ENCODE results near the gene PLCD4.

Gene PLCD4

DNA sequence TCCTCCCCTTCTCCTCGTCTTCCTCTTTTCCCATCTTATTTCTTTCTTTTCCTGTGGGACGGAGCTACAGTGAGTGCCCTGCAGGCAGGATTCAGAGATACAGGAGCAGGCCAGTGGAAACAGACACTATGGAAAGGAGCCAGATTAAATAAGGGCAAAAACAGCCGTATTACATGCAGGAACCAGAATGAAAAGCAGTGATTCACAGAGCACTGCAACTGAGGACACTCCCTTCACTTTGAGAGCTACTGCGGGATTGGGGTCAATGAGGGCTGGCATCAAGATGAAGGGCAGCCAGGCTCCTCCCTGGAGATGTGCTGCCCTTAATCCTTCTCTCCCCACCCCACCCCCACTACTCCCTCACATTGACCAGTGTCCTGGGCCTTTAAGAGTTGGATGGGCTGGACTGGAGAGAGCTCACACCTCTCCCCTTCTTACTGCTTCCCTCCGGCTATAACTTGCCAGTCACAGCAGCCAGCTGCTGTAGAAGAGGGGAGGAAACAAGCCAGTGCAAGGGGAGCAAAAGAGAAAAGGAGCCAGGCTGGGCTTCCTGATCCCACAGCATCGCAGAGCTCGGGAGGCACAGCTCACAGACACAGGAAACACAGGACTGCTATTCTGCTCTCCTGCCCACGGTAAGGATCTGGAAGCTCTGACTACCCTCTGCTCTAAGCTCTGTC is at the start of gene PLCD4:
TSS of gene PLCD4 (plus strand) at position 464 of the 680 bp plus-strand sequence. CDS start 7,841 bp downstream, outside the sequence.
- Mint-ChIP-seq H3K27ac (no peak within 1 kb of the TSS), H3K36me3 (peaks cover 2% of the 10 kb centered on the region), H3K27me3 (peaks cover 8% of the 10 kb centered on the region), H3K9me3 (peaks cover 2% of the 10 kb centered on the region), H3K4me1 (peaks cover 2% of the 10 kb centered on the region), H3K4me3 (no peak within 1 kb of the TSS)
- ATAC-seq (ENCODE audit: low read depth) (no peak), DNase-seq (ENCODE audit: low spot score in 2 of 2) (no peak)

- peaks cover 19% of the 10 kb centered on the region for H3K36me3 Mint-ChIP-seq
- no peaks in the 10 kb centered on the region for H3K27me3 Mint-ChIP-seq
- H3K27ac Mint-ChIP-seq: peak overlapping the region; percentile 45
- ATAC-seq (ENCODE audit: low read depth) (no peak), DNase-seq (ENCODE audit: low spot score in 2 of 2) (no peak)
- H3K4me3 Mint-ChIP-seq: no peak overlapping the region
- no peaks in the 10 kb centered on the region for H3K9me3 Mint-ChIP-seq
- peaks cover 5% of the 10 kb centered on the region for H3K4me1 Mint-ChIP-seq
Measured at GRCh38 chr2:218557941-218558340, 49.8 kb upstream of the PLCD4 start.

DNA sequence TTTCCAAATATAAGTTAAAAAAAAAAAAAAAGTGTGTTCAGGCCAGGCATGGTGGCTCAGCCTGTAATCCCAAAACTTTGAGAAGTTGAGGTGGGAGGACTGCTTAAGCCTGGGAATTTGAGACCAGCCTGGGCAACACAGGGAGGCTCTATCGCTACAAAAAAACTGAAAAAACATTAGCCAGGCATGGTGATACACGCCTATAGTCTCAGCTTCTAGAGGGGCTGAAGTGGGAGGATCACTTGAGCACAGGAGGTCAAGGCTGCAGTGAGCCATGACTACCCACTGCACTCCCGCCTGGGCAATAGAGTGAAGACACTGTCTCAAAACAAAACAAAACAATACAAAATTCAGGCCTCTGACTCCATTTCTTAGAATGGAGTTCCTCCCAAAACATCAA is 48.7 kb upstream of the PLCD4 start:
- ATAC-seq (ENCODE audit: low read depth) (no peak), DNase-seq (ENCODE audit: low spot score in 2 of 2) (no peak)
- Mint-ChIP-seq H3K9me3 (no peaks in the 10 kb centered on the region), H3K4me1 (peaks cover 6% of the 10 kb centered on the region), H3K27ac (no peak overlapping the region), H3K36me3 (peaks cover 14% of the 10 kb centered on the region), H3K4me3 (no peak overlapping the region), H3K27me3 (no peaks in the 10 kb centered on the region)

- H3K27me3 Mint-ChIP-seq: no peaks in the 10 kb centered on the region
- H3K27ac Mint-ChIP-seq: no peak overlapping the region
- no peak for ATAC-seq (ENCODE audit: low read depth)
- DNase-seq (ENCODE audit: low spot score in 2 of 2): no peak
- no peak overlapping the region for H3K4me3 Mint-ChIP-seq
- no peaks in the 10 kb centered on the region for H3K9me3 Mint-ChIP-seq
- H3K36me3 Mint-ChIP-seq: peaks cover 10% of the 10 kb centered on the region
- peaks cover 21% of the 10 kb centered on the region for H3K4me1 Mint-ChIP-seq
Measured at GRCh38 chr2:218564056-218564455, 43.6 kb upstream of the PLCD4 start.

- Mint-ChIP-seq H3K9me3 (no peaks in the 10 kb centered on the region), H3K27me3 (no peaks in the 10 kb centered on the region), H3K36me3 (peaks cover 7% of the 10 kb centered on the region), H3K4me1 (peaks cover 38% of the 10 kb centered on the region), H3K27ac (peak overlapping the region; percentile 97), H3K4me3 (peak overlapping the region; percentile 93)
- no peak for DNase-seq (ENCODE audit: low spot score in 2 of 2)
- no peak for ATAC-seq (ENCODE audit: low read depth)
Measured at GRCh38 chr2:218566296-218566695, 41.4 kb upstream of the PLCD4 start.

GRCh38 chr2:218567797-218568189 is 39.9 kb upstream of the PLCD4 start:
- Mint-ChIP-seq H3K4me3 (peak overlapping the region; percentile 93), H3K36me3 (peaks cover 6% of the 10 kb centered on the region), H3K4me1 (peaks cover 41% of the 10 kb centered on the region), H3K27ac (peak overlapping the region; percentile 97), H3K27me3 (no peaks in the 10 kb centered on the region), H3K9me3 (no peaks in the 10 kb centered on the region)
- ATAC-seq (ENCODE audit: low read depth) (peak; percentile 49), DNase-seq (ENCODE audit: low spot score in 2 of 2) (no peak)

GRCh38 chr2:218568190-218569037 is 39.3 kb upstream of the PLCD4 start, which contains the start of the genes CNOT9 and USP37:
Gene CNOT9, plus strand, starts transcription at chr2:218568839. Its CDS starts 116 bp downstream, at chr2:218568955.
Gene USP37, minus strand, starts transcription at chr2:218568351. Its CDS starts 9,698 bp downstream, at chr2:218558653.
- Mint-ChIP-seq H3K4me3 (peak within 1 kb of the TSS; percentile 93), H3K4me1 (peaks cover 41% of the 10 kb centered on the region), H3K27ac (peak within 1 kb of the TSS; percentile 97), H3K9me3 (no peaks in the 10 kb centered on the region), H3K27me3 (no peaks in the 10 kb centered on the region), H3K36me3 (peaks cover 6% of the 10 kb centered on the region)
- DNase-seq (ENCODE audit: low spot score in 2 of 2) (peak; percentile 99 to 100), ATAC-seq (ENCODE audit: low read depth) (peak; percentile 83)

DNA sequence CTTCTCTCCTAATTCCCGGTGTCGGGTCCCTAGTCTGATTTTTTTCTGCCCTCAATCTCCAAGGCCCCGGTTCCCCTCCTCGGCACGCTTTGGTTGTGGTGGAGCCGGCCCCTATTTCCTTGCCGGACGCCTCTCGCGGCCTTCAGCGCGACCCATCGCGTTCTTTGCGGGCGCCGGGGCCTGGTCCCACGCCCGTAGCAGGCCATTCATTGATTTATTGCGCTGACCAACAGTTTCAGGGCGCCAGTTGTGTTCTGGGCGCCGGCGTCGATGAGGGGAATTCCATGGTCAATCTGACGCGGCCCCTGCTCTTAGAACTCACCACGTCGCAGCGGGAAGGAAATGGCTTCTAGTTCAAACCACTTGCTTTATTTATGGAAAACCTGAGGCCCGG is 38.7 kb upstream of the PLCD4 start:
- Mint-ChIP-seq H3K27ac (peak overlapping the region; percentile 97), H3K4me1 (peaks cover 40% of the 10 kb centered on the region), H3K36me3 (peaks cover 5% of the 10 kb centered on the region), H3K27me3 (no peaks in the 10 kb centered on the region), H3K4me3 (peak overlapping the region; percentile 93), H3K9me3 (no peaks in the 10 kb centered on the region)
- ATAC-seq (ENCODE audit: low read depth): peak; percentile 11
- DNase-seq (ENCODE audit: low spot score in 2 of 2): peak; percentile 37 to 46

DNA sequence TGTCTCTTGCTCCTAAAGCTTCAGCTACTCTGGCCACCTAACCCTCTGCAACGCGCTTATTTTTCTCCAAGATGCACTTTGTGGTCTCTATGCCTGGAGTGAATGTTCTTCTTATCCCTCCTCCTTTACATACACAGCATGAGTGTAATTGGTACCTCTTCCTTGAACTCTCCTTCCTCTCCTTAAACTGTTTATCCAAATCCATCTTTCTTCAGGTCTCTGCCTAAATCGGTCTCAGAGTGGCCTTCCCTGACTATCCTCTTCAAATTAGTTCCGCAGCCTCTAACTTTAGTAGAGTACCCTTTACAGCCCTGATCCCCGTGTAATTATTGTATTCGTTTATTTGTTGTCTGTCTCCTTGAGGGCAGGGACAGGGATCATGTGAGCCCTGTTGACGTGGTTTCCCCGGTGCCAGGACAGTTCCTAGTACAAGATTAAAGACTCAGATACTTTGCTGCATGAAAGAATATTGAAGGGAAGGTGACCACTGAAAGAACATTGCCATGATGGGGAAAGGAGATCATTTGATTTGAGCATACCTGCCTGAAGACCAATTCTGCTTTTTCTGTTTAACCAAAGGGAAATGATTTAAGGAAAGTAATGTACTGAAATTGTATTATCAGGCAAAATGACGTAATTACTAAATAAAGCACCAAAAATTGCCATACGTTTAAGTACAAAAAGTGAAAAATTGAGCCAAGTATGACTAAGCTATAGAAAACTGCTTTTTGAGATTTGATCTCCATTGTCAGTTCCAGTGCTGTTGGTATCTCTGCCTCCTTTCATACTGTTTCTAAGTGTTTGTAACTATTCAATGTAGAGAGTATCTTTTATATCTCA is 37.8 kb upstream of the PLCD4 start:
- peak overlapping the region; percentile 93 for H3K4me3 Mint-ChIP-seq
- H3K36me3 Mint-ChIP-seq: peaks cover 2% of the 10 kb centered on the region
- peaks cover 37% of the 10 kb centered on the region for H3K4me1 Mint-ChIP-seq
- peak; percentile 1 to 14 for DNase-seq (ENCODE audit: low spot score in 2 of 2)
- no peaks in the 10 kb centered on the region for H3K9me3 Mint-ChIP-seq
- H3K27ac Mint-ChIP-seq: peak overlapping the region; percentile 97
- H3K27me3 Mint-ChIP-seq: no peaks in the 10 kb centered on the region
- ATAC-seq (ENCODE audit: low read depth): no peak

DNA sequence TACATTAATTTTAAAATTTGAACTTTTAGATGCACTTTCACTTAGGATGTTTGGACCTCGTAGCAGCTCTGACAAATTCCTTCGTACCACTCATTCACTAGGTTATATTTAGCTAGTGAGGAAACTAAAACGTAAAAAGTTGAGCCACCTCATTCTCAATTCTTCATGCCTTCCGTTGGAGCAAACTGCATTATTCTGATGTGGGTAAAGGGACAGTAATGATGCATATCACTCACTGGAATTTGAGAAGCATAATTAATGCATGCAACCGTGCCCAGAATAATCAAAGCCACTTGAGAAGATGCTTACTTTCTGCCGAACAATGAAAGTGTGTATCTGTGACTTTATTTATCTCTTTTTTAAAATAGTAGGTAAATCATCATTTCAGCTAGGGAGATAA is 36.8 kb upstream of the PLCD4 start:
- Mint-ChIP-seq H3K27me3 (no peaks in the 10 kb centered on the region), H3K4me3 (peak overlapping the region; percentile 93), H3K36me3 (peaks cover 4% of the 10 kb centered on the region), H3K27ac (peak overlapping the region; percentile 97), H3K4me1 (peaks cover 37% of the 10 kb centered on the region), H3K9me3 (no peaks in the 10 kb centered on the region)
- no peak for ATAC-seq (ENCODE audit: low read depth)
- no peak for DNase-seq (ENCODE audit: low spot score in 2 of 2)

DNA sequence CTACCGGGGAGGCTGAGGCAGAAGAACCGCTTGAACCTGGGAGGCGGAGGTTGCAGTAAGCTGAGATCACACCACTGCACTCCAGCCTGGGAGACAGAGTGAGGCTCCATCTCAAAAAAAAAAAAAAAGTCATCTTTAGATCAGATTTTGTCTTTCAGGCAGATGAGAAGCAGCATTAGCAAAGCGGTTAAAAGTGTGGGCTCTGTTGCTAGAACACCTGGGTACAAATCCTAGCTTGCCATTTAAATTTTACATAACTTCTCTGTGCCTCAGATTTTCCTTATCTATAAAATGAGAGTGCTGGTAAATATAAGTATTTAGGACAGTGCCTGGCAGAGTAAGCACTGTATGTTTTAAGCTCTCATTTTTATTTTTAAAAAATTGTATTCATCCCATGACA is 30.8 kb upstream of the PLCD4 start:
- Mint-ChIP-seq H3K4me3 (no peak overlapping the region), H3K27ac (no peak overlapping the region), H3K36me3 (peaks cover 4% of the 10 kb centered on the region), H3K27me3 (no peaks in the 10 kb centered on the region), H3K9me3 (no peaks in the 10 kb centered on the region), H3K4me1 (peaks cover 14% of the 10 kb centered on the region)
- ATAC-seq (ENCODE audit: low read depth) (no peak), DNase-seq (ENCODE audit: low spot score in 2 of 2) (no peak)

DNA sequence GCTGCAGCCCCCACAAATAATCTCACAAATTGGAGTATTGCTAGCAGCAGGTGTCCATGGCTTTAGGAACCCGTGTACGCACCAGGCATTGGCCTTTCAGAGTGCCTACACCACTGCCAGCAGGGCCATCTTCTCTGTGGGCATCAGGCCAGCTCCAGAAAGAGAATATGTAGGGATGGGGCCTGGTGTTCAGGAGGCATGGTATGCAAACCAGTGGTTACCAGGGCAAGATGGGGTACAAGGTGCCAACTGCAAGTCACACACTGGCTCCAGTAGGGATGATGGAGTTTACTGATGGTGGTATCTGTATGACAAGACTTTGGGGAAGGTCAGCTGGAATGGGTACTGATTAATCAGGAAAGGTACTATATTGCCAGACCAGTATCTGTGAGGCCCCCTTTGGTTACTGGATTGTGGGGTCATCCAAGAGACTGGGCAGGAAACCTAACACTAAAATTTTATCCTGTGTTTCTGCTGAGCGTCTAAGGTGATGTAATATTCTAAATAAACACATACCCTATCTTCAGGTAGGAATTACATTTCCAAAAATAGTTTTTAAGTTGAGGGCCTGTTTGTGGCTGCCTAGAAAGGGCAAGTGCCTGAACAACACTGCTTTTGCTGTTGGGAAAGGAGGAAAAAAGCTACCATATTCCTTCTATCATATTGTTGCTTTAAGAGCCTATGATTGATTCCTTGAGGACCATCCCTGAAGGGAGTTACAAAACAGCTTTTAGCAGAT is 30.0 kb upstream of the PLCD4 start:
- Mint-ChIP-seq H3K9me3 (no peaks in the 10 kb centered on the region), H3K36me3 (peaks cover 6% of the 10 kb centered on the region), H3K4me3 (no peak overlapping the region), H3K27me3 (no peaks in the 10 kb centered on the region), H3K27ac (no peak overlapping the region), H3K4me1 (peaks cover 12% of the 10 kb centered on the region)
- ATAC-seq (ENCODE audit: low read depth) (no peak), DNase-seq (ENCODE audit: low spot score in 2 of 2) (no peak)

DNA sequence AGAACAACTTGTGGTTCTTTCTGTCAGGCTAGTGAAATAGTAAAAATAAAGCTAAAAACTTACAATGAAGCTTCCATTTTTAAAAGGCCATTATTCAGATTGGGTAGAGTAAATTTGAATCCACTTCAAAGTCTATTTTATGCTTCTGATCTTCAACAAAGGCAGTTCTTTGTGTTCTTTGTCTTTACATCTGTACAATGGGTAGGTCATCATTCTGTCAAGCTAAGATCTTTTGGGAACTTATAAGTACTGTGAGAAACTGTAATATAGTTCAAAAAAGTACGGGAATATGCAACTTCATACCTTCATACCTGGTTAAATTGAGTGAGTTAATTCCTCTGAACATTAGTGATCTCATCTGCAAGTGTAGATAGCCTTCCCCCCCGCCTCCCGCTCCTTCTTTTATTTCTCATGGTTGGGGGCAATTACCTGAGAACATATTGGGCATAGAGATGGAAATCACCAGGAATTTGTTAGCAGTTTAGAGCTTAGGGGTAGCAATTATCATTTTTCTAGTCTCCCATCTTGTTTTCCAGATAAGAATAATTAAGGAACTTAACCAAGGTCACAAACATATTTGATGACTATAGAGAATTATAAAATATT is 29.3 kb upstream of the PLCD4 start:
- Mint-ChIP-seq H3K9me3 (no peaks in the 10 kb centered on the region), H3K36me3 (peaks cover 10% of the 10 kb centered on the region), H3K4me3 (no peak overlapping the region), H3K27ac (no peak overlapping the region), H3K4me1 (peaks cover 11% of the 10 kb centered on the region), H3K27me3 (no peaks in the 10 kb centered on the region)
- ATAC-seq (ENCODE audit: low read depth) (no peak), DNase-seq (ENCODE audit: low spot score in 2 of 2) (no peak)
